ENCODE measurements around the gene WFDC6.
"Not testable (repeated sequence)": the region's sequence is repeated elsewhere in the genome, so short reads cannot be mapped to it uniquely, and the experiment has no call there.

Gene WFDC6

GRCh38 chr20:45576995-45577394 lies 37.7 kb upstream of the WFDC6 start:
- H3K4me3 ChIP-seq (ENCODE audit: low read depth, low read length) = no peak overlapping the region
- no peak for TF ChIP-seq CTCF (IDR thresholded peaks at IDR 0.05; ENCODE audit: low read depth, low read length)

- TF ChIP-seq CTCF (IDR thresholded peaks at IDR 0.05; ENCODE audit: low read depth, low read length) = no peak
- H3K4me3 ChIP-seq (ENCODE audit: low read depth, low read length) = no peak overlapping the region
Measured at GRCh38 chr20:45575931-45576330, 36.6 kb upstream of the WFDC6 start.

- H3K4me3 ChIP-seq (ENCODE audit: low read depth, low read length) = not testable (repeated sequence)
Measured at GRCh38 chr20:45569650-45570049, 30.4 kb upstream of the WFDC6 start.

- no peak overlapping the region for H3K4me3 ChIP-seq (ENCODE audit: low read depth, low read length)
- TF ChIP-seq CTCF (IDR thresholded peaks at IDR 0.05; ENCODE audit: low read depth, low read length) = no peak
Measured at GRCh38 chr20:45564760-45565276, 25.5 kb upstream of the WFDC6 start.

GRCh38 chr20:45555198-45555597 lies 15.9 kb upstream of the WFDC6 start:
- no peak overlapping the region for H3K4me3 ChIP-seq (ENCODE audit: low read depth, low read length)
- TF ChIP-seq CTCF (IDR thresholded peaks at IDR 0.05; ENCODE audit: low read depth, low read length) = no peak

GRCh38 chr20:45552456-45552855 lies 13.2 kb upstream of the WFDC6 start:
- no peak overlapping the region for H3K4me3 ChIP-seq (ENCODE audit: low read depth, low read length)
- no peak for TF ChIP-seq CTCF (IDR thresholded peaks at IDR 0.05; ENCODE audit: low read depth, low read length)

GRCh38 chr20:45550765-45551164 lies 11.5 kb upstream of the WFDC6 start:
- H3K4me3 ChIP-seq (ENCODE audit: low read depth, low read length) = no peak overlapping the region
- TF ChIP-seq CTCF (IDR thresholded peaks at IDR 0.05; ENCODE audit: low read depth, low read length) = no peak

GRCh38 chr20:45548410-45548809 lies 9.1 kb upstream of the WFDC6 start:
- no peak overlapping the region for H3K4me3 ChIP-seq (ENCODE audit: low read depth, low read length)
- no peak for TF ChIP-seq CTCF (IDR thresholded peaks at IDR 0.05; ENCODE audit: low read depth, low read length)
